AG10803 (cell line): ENCODE measurements around the gene ZMYND12.

Source experiments
- DNase-seq: peaks from one replicate; pipeline ENCODE4 v3.0.0; 2010; ENCODE audit warnings: low read depth
- H3K4me3 ChIP-seq: 2 replicates; pipeline ENCODE4 v1.5.1; 2011; ENCODE audit warnings: mild to moderate bottlenecking, low read length, control low read depth
- TF ChIP-seq, protein P1 (sequence below): conservative IDR thresholded peaks from 2 replicates; pipeline ENCODE4 v1.5.1; 2011; ENCODE audit warnings: mild to moderate bottlenecking, low read length, control low read depth, inconsistent platforms

Gene ZMYND12

DNA sequence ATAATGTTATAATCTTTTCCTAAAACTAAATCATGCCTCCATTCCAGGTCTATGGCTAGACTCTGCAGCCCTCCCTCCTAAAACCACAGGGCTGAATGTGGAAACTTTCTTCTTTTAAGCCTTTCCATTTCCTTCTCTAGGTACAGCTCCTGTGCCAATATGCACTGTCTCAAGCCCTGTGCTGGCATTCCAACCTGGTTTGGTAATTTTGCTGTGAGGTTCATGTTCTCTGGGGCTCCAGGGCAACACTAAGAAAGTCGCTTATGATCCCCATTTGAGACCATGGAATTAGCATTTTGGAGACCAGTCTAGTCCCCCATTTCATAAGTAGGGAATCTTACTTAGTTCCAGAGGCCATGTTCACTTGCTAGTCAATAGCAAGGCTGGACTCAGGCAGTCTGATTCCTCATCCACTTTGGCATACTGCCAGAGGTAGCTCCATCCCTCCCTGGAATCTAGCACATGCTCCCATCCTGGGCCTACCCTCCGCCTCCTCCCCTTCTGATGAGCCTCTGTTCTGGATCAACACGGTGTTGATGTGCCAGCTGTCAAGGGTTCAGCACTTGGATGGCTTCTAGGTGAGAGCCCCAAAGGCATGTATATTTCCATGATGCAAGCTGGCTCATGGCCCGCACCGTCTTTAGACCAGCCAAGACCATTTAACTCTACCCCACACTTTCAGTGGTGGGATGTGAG lies 36.5 kb downstream of the ZMYND12 start:
- no peak overlapping the region for H3K4me3 ChIP-seq
- TF ChIP-seq, protein P1, sequence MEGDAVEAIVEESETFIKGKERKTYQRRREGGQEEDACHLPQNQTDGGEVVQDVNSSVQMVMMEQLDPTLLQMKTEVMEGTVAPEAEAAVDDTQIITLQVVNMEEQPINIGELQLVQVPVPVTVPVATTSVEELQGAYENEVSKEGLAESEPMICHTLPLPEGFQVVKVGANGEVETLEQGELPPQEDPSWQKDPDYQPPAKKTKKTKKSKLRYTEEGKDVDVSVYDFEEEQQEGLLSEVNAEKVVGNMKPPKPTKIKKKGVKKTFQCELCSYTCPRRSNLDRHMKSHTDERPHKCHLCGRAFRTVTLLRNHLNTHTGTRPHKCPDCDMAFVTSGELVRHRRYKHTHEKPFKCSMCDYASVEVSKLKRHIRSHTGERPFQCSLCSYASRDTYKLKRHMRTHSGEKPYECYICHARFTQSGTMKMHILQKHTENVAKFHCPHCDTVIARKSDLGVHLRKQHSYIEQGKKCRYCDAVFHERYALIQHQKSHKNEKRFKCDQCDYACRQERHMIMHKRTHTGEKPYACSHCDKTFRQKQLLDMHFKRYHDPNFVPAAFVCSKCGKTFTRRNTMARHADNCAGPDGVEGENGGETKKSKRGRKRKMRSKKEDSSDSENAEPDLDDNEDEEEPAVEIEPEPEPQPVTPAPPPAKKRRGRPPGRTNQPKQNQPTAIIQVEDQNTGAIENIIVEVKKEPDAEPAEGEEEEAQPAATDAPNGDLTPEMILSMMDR = no peak
- no peak for DNase-seq

GRCh38 chr1:42418516-42418915 lies 37.3 kb downstream of the ZMYND12 start:
- TF ChIP-seq, protein P1 = no peak
- no peak for DNase-seq
- no peak overlapping the region for H3K4me3 ChIP-seq

DNA sequence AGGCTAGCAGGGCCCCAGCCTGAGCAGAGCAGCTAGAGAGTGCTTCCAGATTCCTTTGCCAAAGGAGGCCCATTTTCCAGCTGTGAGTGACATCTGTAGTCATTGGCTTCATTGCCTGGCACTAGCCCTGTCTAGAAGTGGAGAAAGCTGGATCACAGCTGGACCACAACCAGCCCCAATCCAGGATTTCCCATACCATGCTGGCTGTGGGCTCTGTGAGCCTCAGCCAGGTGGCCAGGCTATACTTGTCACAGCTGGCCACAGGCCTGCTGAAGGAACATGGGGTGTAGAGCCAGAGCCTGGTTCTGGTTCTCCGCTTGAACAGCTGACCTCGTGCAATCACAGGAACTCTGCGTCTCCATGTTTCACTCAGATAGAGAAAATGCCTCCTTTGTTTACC lies 38.7 kb downstream of the ZMYND12 start:
- no peak for DNase-seq
- H3K4me3 ChIP-seq = no peak overlapping the region
- TF ChIP-seq, protein P1 = no peak

DNA sequence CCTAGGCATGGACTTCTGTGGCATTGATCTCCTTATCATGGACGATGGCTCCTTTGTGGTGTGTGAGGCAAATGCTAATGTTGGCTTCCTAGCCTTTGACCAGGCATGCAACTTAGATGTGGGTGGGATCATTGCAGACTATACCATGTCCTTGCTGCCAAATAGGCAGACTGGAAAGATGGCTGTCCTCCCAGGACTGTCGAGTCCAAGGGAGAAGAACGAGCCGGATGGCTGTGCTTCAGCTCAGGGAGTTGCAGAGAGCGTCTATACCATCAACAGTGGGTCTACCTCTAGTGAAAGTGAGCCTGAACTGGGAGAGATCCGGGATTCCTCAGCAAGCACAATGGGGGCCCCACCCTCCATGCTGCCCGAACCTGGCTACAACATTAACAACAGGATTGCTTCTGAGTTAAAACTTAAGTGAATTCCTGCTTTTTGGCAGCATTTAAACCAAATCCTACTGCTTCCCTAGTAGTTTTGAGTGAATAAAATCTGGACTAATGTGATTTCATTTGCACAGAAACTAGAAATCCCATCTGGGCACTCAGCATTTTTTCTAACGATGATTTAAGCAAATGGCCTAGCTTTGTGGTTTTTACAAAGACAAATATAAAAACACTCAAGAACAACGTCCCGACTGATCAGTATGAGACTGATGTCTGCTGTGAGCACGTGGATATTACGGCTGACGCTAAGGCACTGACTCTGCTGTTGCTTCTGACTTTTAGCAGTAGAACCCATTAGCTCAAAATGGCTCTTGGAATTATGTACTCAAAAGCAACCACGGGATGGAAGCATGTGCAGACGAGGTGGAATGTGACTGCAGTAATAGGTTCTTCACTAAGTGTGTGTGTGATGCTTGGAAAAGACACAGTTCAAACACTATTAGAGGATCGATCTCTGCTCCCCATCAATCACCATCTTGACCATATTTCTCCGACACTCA lies 41.0 kb downstream of the ZMYND12 start:
- H3K4me3 ChIP-seq = no peak overlapping the region
- DNase-seq = no peak
- TF ChIP-seq, protein P1 = no peak

- no peak for DNase-seq
- TF ChIP-seq, protein P1 = no peak; the same call in 1 of the 2 replicates
- H3K4me3 ChIP-seq = no peak overlapping the region
Observed at GRCh38 chr1:42403880-42404400, 51.9 kb downstream of the ZMYND12 start.

GRCh38 chr1:42399315-42400100 lies 56.3 kb downstream of the ZMYND12 start:
- no peak for DNase-seq
- TF ChIP-seq, protein P1 = no peak
- no peak overlapping the region for H3K4me3 ChIP-seq
